ENCODE data around the gene ARID3A. TPM values are rescaled to one million over a fixed set of nuclear protein-coding genes. Genes with fewer than 3 reads are reported as not detected.

The ARID3A gene
- total RNA-seq, 1 experiment from 2014 or later = 12.2 TPM

- in situ Hi-C loops (cut with HindIII; ENCODE audit: low pct_unique_long_range_greater_than_20kb, low sequenced_read_pairs) = no loop called here
These were observed 13.6 kb downstream of the ARID3A start for GRCh38 chr19:939439-939838.

DNA sequence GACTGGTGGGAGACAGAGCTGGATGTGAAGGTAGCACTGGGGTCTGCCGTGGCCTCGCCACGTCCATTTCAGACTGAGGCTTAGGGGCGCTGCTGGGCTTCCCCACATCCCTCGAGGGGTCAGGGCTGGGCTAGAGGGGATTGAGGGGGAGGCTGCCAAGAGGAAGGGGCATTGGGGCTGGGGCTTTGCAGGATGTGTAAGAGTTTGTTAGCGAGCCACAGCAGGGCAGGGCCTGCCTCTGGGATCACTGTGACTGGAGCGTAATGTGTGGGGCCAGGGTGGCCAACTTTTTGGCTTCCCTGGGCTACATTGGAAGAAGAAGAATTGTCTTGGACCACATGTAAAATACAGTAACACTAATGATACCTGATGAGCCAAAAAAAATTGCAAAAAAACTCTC, 14.1 kb downstream of the ARID3A start:
- in situ Hi-C loops (cut with HindIII; ENCODE audit: low pct_unique_long_range_greater_than_20kb, low sequenced_read_pairs) = no loop called here
- DNase-seq (ENCODE audit: low read depth) = no peak

More at GRCh38 chr19:939439-939838, 13.6 kb downstream of the ARID3A start:
- no peak for DNase-seq (ENCODE audit: low read depth)

GRCh38 chr19:940591-941291, 14.9 kb downstream of the ARID3A start:
- in situ Hi-C loops (cut with HindIII; ENCODE audit: low pct_unique_long_range_greater_than_20kb, low sequenced_read_pairs) = no loop called here
- peak; percentile 85 for DNase-seq (ENCODE audit: low read depth)

GRCh38 chr19:941292-942132, 15.7 kb downstream of the ARID3A start:
- in situ Hi-C loops (cut with HindIII; ENCODE audit: low pct_unique_long_range_greater_than_20kb, low sequenced_read_pairs) = no loop called here

DNA sequence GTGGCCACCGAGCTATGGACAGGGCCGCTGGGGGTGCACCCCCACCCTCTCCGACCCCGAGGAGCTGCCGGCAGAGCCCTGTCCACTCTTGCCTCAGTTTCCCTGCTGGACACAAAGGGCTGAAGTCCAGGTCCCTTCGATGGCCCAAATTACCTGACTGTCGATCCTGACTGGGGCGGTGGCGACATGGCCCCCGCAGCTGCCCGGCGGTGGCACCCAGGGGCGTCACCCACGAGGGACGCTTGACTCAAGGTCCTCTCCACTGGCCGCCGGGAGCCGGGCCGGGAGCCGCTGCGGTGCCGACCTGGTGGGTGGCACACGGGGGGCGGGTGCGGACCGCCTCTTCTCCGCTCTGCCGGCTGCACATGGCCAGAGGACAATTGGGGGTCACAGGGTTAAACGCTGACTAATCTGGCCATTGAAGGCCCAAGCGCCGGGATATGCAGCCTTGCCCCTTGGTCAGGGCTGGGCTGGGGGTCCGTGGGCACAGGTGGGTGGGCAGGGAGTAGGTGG, 16.4 kb downstream of the ARID3A start:
- DNase-seq (ENCODE audit: low read depth) = no peak
- in situ Hi-C loops (cut with HindIII; ENCODE audit: low pct_unique_long_range_greater_than_20kb, low sequenced_read_pairs) = no loop called here

More at GRCh38 chr19:941292-942132, 15.7 kb downstream of the ARID3A start:
- no peak for DNase-seq (ENCODE audit: low read depth)

DNA sequence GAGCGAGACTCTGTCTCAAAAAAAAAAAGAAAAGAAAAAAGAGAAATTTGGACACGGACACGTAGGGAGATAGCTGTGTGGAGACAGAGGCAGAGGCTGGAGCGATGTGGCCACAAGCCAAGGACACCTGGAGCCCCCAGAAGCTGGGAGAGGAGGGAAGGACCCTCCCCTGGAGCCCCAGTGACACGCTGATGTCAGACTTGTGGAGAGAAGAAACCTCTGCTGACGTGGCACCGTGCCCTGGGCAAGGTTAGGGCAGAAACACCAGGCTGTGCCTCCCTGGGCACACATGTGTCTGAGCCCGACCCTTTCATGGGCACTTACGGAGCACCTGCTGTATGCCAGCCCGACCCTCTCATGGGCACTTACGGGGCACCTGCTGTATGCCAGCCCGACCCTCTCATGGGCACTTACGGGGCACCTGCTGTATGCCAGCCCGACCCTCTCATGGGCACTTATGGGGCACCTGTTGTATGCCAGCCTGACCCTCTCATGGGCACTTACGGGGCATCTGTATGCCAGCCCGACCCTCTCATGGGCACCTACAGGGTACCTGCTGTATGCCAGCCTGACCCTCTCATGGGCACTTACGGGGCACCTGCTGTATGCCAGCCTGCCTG, 17.8 kb downstream of the ARID3A start:
- in situ Hi-C loops (cut with HindIII; ENCODE audit: low pct_unique_long_range_greater_than_20kb, low sequenced_read_pairs) = no loop called here
- no peak for DNase-seq (ENCODE audit: low read depth)

DNA sequence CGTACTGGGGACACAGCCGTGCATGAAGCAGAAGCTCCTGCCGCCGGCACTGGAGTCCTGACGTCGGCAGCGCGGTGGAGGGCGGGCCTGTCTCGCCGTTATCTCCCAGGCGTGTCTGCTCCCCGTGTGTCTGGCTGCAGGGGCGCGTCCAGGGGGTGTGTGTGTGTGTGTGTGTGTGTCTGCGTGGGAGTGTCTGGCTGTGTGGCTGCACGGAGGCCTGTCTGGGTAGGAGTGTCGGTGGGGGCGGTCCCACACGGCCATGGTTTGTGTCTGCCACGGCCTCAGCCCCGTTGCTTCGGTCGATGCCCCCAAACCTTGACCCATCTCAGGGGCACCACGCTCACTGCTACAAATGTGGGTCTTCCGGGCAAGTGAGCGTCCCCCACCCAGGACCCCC, 18.3 kb downstream of the ARID3A start:
- in situ Hi-C loops (cut with HindIII; ENCODE audit: low pct_unique_long_range_greater_than_20kb, low sequenced_read_pairs) = no loop called here
- DNase-seq (ENCODE audit: low read depth) = no peak

DNA sequence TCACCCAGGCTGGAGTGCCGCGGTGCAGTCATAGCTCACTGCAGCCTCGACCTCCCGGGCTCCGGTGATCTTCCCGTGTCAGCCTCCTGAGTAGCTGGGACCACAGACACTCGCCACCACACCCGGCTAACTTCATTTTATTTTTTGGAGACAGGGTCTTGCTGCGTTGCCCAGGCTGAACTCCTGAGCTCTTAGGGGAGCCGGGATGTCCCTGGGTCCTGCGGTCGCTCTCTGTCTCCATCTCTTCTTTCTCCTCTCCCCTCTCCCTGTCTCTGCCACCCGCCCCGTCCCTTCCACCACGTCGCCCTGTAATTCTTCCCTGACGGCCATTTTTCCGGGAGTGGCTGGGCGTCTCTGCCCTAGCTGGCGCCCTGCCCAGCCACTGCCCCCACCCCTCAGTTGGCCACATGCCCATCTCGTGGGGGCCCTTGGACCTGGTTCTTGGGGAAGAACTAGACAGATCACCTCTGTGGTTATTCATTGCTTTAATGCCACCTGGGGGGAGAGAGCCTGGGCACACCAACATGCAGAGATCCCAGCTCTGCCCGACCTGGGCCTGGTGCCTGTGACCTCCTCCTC, 18.9 kb downstream of the ARID3A start:
- in situ Hi-C loops (cut with HindIII; ENCODE audit: low pct_unique_long_range_greater_than_20kb, low sequenced_read_pairs) = no loop called here
- peak; percentile 42 for DNase-seq (ENCODE audit: low read depth)

GRCh38 chr19:945401-946252, 19.8 kb downstream of the ARID3A start:
- no peak for DNase-seq (ENCODE audit: low read depth)
- in situ Hi-C loops (cut with HindIII; ENCODE audit: low pct_unique_long_range_greater_than_20kb, low sequenced_read_pairs) = no loop called here

- in situ Hi-C loops (cut with HindIII; ENCODE audit: low pct_unique_long_range_greater_than_20kb, low sequenced_read_pairs) = no loop called here
- no peak for DNase-seq (ENCODE audit: low read depth)
These were observed 21.4 kb downstream of the ARID3A start for GRCh38 chr19:947090-947706.

DNA sequence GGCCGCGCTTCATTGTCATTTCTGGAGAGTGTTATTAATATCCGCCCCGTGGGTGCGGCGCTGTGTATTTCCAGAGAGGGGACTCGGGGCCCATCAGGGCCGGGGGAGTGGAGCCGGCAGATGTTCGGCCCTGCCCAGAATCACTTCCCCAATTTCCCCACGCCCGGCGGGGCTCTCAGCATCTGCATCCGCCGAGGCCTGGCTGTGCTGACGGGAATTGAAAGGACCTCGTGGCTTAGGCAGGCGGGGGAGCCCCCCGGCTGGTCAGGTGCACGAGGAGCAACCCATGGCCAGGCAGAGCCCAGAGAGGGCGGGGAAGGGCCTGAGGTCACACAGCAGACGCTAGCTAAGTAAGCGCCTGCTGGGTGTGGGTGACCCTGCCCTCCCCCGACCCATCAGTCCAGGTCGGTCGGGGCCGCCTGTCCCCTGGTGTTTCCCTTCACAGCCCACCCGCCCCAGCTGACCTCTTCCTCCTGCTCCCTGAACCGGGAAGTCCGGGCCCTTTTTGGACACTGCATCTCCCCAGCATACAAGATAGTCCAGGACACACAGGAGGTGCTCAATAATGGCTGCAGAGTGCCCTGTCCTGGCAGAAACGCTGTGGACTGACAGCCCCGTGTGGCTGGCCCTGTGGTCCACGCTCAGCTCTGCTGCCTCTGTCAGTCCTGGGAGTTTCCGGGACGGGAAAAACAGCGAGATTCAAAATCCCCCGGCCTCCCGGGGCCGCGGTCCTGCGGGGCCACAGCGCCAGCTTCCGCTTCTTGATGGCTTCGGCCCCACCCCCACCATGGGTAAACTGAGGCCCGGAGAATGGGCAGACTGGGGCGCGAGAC, 22.1 kb downstream of the ARID3A start:
- no peak for DNase-seq (ENCODE audit: low read depth)
- in situ Hi-C loops (cut with HindIII; ENCODE audit: low pct_unique_long_range_greater_than_20kb, low sequenced_read_pairs) = no loop called here

DNA sequence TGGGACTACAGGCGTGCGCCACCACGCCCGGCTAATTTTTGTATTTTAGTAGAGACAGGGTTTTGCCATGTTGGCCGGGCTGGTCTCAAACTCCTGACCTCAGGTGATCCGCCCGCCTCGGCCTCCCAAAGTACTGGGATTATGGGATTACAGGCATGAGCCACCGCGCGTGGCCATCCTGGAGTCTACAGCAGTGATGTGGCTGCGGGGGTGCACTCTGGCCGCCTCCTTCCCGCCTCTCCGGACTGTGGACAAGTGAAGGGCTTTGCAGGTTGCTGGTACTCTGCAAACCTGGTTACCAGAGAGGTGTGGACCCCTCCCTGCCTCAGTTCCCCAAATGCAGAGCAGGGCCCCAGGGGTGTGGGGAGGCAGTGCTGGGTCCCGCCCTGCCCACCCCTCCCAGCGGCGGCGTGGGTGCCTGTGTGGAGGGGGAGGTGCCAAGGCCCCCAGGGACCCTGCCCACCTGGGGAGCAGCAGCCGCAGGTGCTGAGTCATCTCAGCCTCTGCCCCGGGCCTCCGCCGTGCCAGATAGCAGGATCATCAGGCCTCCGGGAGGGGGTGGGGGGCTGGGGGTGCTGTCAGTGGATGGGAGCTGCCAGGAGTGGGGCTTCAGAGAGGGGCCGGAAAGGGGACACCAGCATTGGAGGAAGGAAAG, 23.1 kb downstream of the ARID3A start:
- in situ Hi-C loops (cut with HindIII; ENCODE audit: low pct_unique_long_range_greater_than_20kb, low sequenced_read_pairs) = no loop called here
- DNase-seq (ENCODE audit: low read depth) = no peak

DNA sequence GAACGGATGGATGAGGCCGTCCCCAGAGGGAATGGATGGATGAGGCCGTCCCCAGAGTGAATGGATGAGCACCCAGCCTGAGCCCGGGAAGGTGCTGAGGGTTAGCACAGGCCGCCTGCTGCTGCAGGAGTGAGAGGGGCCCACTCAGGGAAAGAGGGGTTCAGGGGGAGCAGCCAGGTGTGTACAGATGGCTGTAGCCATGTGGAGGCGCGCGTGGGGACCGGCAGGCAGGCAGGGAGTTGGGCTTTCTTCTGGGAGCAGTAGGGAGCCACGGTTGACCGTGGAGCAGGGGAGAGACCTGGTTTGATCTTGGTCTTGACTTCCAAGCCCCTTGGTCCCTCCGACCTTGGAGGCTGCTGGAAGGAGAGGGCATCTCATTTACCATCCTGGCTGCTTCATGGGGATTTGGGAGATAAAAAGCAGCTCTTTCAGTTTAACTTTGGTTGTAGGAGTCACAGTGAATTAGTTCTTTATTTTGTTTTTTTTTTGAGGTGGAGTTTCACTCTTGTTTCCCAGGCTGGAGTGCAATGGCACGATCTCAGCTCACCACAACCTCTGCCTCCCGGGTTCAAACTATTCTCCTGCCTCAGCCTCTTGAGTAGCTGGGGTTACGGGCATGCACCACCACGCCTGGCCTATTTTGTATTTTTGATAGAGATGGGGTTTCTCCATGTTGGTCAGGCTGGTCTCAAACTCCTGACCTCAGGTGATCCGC, 24.7 kb downstream of the ARID3A start:
- in situ Hi-C loops (cut with HindIII; ENCODE audit: low pct_unique_long_range_greater_than_20kb, low sequenced_read_pairs) = no loop called here

GRCh38 chr19:952049-952679, 26.3 kb downstream of the ARID3A start:
- DNase-seq (ENCODE audit: low read depth) = no peak

More for the DNA sequence above, 24.7 kb downstream of the ARID3A start:
- no peak for DNase-seq (ENCODE audit: low read depth)

More at GRCh38 chr19:952049-952679, 26.3 kb downstream of the ARID3A start:
- in situ Hi-C loops (cut with HindIII; ENCODE audit: low pct_unique_long_range_greater_than_20kb, low sequenced_read_pairs) = no loop called here
